DND-41 (cell line): ENCODE results near the gene OPCML.

Experiments
- ATAC-seq: fragments of 200-7000 bp; cut with Tn5 transposase; 3 replicates; pipeline ENCODE4 v1.9.1; 2021; ENCODE audit warnings: low read depth; ENCODE audit not compliant: insufficient read depth
- DNase-seq: peaks from one replicate; pipeline ENCODE4 v3.0.0-alpha.2; 2020
- H2AFZ ChIP-seq: 2 replicates; pipeline ENCODE4 v1.6.0; 2012; ENCODE audit warnings: low read depth, low read length
- H3K27ac ChIP-seq: 2 replicates; pipeline ENCODE4 v1.5.1; 2012; ENCODE audit warnings: low read length, inconsistent platforms
- H3K27me3 ChIP-seq: fragments of 200-600 bp; sonication (generic); 2 replicates; pipeline ENCODE4 v1.6.0; 2012; ENCODE audit warnings: low read length, mild to moderate bottlenecking, inconsistent platforms; ENCODE audit not compliant: insufficient read depth, poor library complexity
- H3K36me3 ChIP-seq: 2 replicates; pipeline ENCODE4 v1.5.1; 2012; ENCODE audit warnings: low read length, inconsistent platforms; ENCODE audit not compliant: insufficient read depth
- H3K4me1 ChIP-seq: 2 replicates; pipeline ENCODE4 v1.5.1; 2012; ENCODE audit warnings: mild to moderate bottlenecking, low read length; ENCODE audit not compliant: insufficient read depth
- H3K4me2 ChIP-seq: 2 replicates; pipeline ENCODE4 v1.6.0; 2012; ENCODE audit warnings: mild to moderate bottlenecking, moderate library complexity, low read length, inconsistent platforms; ENCODE audit not compliant: insufficient read depth
- H3K4me3 ChIP-seq, 2 experiments: fragments of 200-600 bp in 1 of 2; shearing (Covaris generic) in 1 of 2; 2 replicates each; pipeline ENCODE4 v1.5.1; 2012 to 2016; ENCODE audit warnings: inconsistent platforms in 2 of 2, low read length in 2 of 2, mild to moderate bottlenecking in 2 of 2, low read depth in 1 of 2, moderate library complexity in 1 of 2
- H3K79me2 ChIP-seq: 2 replicates; pipeline ENCODE4 v1.6.0; 2012; ENCODE audit warnings: low read length, inconsistent platforms; ENCODE audit not compliant: insufficient read depth
- H3K9ac ChIP-seq: 2 replicates; pipeline ENCODE4 v1.6.0; 2012; ENCODE audit warnings: low read depth, mild to moderate bottlenecking, inconsistent platforms, low read length, moderate library complexity
- H3K9me3 ChIP-seq: 2 replicates; pipeline ENCODE4 v1.5.1; 2012; ENCODE audit warnings: low read length, moderate library complexity, mild to moderate bottlenecking, inconsistent platforms; ENCODE audit not compliant: insufficient read depth, severe bottlenecking
- H4K20me1 ChIP-seq: 2 replicates; pipeline ENCODE4 v1.6.0; 2012; ENCODE audit warnings: low read length; ENCODE audit not compliant: insufficient read depth
- EZH2 ChIP-seq: IDR thresholded peaks from 3 replicates; pipeline ENCODE4 v1.6.1; 2012; ENCODE audit warnings: borderline replicate concordance, low read depth, mild to moderate bottlenecking, moderate library complexity, low read length, inconsistent platforms; ENCODE audit not compliant: severe bottlenecking
- TF ChIP-seq, protein P1 (sequence below): IDR thresholded peaks from 2 replicates; pipeline ENCODE4 v1.5.1; 2012; ENCODE audit warnings: borderline replicate concordance, low read length, moderate library complexity, mild to moderate bottlenecking; ENCODE audit not compliant: poor library complexity, severe bottlenecking; ENCODE audit errors: extremely low read depth

OPCML gene

DNA sequence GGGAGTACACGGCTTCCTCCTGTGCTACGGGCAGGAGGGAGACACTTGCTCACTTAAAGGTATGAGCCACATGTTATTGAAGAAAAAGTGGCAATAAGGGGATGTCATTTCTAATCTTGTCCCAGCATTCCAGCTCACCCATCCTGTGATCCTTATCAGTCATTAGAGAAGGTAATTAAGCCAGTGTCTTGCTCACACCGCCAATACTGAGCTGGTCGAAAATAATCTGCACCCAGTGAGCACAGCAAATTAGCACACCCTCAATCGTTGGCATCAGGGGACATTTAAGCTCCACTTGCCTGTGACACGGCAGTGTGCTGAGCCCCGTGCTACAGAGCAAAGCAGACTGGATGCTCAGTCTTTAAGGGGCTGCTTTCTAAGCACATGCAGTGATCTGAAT lies 510.7 kb downstream of the OPCML start:
- H3K27me3 ChIP-seq: peaks cover 7% of the 10 kb centered on the region
- no peak for DNase-seq
- no peak for TF ChIP-seq EZH2
- TF ChIP-seq, protein P1, sequence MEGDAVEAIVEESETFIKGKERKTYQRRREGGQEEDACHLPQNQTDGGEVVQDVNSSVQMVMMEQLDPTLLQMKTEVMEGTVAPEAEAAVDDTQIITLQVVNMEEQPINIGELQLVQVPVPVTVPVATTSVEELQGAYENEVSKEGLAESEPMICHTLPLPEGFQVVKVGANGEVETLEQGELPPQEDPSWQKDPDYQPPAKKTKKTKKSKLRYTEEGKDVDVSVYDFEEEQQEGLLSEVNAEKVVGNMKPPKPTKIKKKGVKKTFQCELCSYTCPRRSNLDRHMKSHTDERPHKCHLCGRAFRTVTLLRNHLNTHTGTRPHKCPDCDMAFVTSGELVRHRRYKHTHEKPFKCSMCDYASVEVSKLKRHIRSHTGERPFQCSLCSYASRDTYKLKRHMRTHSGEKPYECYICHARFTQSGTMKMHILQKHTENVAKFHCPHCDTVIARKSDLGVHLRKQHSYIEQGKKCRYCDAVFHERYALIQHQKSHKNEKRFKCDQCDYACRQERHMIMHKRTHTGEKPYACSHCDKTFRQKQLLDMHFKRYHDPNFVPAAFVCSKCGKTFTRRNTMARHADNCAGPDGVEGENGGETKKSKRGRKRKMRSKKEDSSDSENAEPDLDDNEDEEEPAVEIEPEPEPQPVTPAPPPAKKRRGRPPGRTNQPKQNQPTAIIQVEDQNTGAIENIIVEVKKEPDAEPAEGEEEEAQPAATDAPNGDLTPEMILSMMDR: no peak
- H3K36me3 ChIP-seq: no peaks in the 10 kb centered on the region
- no peaks in the 10 kb centered on the region for H3K4me1 ChIP-seq
- H3K9ac ChIP-seq: no peak overlapping the region
- H2AFZ ChIP-seq: no peak overlapping the region
- no peaks in the 10 kb centered on the region for H3K79me2 ChIP-seq
- H3K27ac ChIP-seq: no peak overlapping the region
- H3K4me2 ChIP-seq: no peak overlapping the region
- no peak overlapping the region for H3K4me3 ChIP-seq
- ATAC-seq: no peak
- H4K20me1 ChIP-seq: no peaks in the 10 kb centered on the region
- no peaks in the 10 kb centered on the region for H3K9me3 ChIP-seq

DNA sequence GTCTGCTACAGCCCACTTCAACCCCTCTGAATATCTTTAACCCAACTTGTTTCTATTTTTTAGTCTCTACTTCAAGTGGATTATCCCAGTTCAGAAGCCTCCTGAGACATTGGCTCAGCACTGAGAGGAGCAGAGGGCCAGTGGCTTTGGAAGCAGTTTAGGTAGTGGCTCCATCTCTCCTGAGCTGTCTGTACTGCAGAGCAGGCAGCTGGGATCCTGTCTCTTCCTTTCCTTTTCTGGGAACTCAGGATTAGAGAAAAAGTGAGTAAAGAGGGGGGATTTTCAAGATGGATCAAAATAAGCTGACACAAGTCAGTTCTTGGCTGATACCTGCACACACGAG lies 512.0 kb downstream of the OPCML start:
- Histone ChIP-seq H3K36me3 (no peaks in the 10 kb centered on the region), H3K27ac (no peak overlapping the region), H3K27me3 (peaks cover 5% of the 10 kb centered on the region), H3K9me3 (no peaks in the 10 kb centered on the region), H3K4me1 (no peaks in the 10 kb centered on the region), H4K20me1 (no peaks in the 10 kb centered on the region), H3K9ac (no peak overlapping the region), H3K79me2 (no peaks in the 10 kb centered on the region), H3K4me3 (no peak overlapping the region), H2AFZ (no peak overlapping the region), H3K4me2 (no peak overlapping the region)
- TF ChIP-seq EZH2: no peak
- TF ChIP-seq, protein P1: no peak
- ATAC-seq: no peak
- no peak for DNase-seq

DNA sequence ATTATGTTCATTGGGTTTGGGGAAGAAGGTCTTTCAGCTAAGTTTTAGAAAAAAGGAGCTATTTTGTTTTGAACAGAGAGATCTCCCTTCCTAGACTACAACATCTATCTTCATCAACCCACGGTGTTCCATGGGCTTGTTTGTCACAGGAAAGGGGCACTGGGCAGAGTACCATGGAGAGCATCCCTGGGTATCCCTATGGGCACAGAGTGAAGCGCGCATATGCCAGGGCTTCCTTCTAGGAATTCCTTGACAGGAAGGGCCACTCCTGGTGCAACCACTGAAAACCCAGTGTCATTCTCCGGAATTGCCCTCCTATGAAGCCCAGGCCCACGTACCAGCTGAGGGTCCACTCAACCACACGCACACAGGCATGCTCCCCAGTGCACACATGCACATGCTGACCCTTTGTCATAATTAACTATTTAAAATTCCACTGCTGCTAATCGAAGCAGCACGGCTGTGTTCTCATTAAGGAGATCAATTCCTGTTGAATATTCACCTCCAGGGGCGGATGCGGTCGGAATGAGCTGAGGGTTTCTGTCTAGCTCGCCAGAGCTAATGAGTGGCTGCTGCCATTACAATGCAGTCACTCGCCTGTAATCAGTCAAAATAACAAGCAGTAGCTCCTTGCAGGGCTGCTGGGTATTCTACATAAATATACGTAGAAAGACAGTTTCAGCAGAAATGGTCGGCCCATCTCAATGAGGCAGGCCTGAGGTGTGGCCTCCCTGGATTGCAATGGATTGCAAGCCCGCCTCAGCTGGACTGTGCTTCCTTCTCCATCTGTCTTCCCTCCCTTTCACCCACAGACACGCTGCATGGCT lies 512.5 kb downstream of the OPCML start:
- Histone ChIP-seq H3K27me3 (peaks cover 5% of the 10 kb centered on the region), H3K4me2 (no peak overlapping the region), H3K36me3 (no peaks in the 10 kb centered on the region), H3K9me3 (no peaks in the 10 kb centered on the region), H4K20me1 (no peaks in the 10 kb centered on the region), H3K4me1 (no peaks in the 10 kb centered on the region), H2AFZ (no peak overlapping the region), H3K27ac (no peak overlapping the region), H3K4me3 (no peak overlapping the region), H3K9ac (no peak overlapping the region), H3K79me2 (no peaks in the 10 kb centered on the region)
- TF ChIP-seq EZH2: no peak
- TF ChIP-seq, protein P1: no peak
- DNase-seq (no peak), ATAC-seq (no peak)

DNA sequence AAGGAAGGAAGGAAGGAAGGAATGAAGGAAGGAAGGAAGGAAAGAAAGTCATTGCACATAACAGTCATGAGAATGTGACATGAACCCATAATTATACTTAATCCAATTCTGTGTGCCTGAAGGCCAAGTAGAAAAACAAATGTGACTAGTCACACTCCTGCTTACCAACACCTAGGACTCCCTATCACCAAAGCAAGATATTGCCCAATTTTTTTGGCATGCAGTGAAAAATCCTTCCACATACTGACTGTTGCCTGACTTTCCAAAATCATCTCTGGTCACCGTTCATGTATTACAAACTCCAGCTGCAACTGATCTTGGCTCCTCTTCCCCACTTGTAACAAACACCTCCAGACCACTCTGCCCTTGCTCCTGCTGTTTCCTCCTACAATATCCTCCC lies 516.8 kb downstream of the OPCML start:
- Histone ChIP-seq H3K79me2 (no peaks in the 10 kb centered on the region), H3K36me3 (no peaks in the 10 kb centered on the region), H3K4me2 (no peak overlapping the region), H3K27ac (no peak overlapping the region), H4K20me1 (no peaks in the 10 kb centered on the region), H3K9ac (no peak overlapping the region), H3K4me3 (no peak overlapping the region), H3K27me3 (peaks cover 8% of the 10 kb centered on the region), H3K4me1 (no peaks in the 10 kb centered on the region), H2AFZ (no peak overlapping the region), H3K9me3 (no peaks in the 10 kb centered on the region)
- DNase-seq (no peak), ATAC-seq (no peak)
- TF ChIP-seq, protein P1: no peak
- no peak for TF ChIP-seq EZH2
